Urothelium cell line (cell line): ENCODE results near the gene INPP5D.

Experiments used
- DNase-seq: peaks from one replicate; pipeline ENCODE4 v3.0.0; 2011; ENCODE audit warnings: low spot score, mixed read lengths
- FAIRE-seq: peaks from 2 replicates; lab custom pipeline; 2011; peaks lifted over from hg19 to GRCh38; lab: Jason Lieb, UNC

The INPP5D gene

DNA sequence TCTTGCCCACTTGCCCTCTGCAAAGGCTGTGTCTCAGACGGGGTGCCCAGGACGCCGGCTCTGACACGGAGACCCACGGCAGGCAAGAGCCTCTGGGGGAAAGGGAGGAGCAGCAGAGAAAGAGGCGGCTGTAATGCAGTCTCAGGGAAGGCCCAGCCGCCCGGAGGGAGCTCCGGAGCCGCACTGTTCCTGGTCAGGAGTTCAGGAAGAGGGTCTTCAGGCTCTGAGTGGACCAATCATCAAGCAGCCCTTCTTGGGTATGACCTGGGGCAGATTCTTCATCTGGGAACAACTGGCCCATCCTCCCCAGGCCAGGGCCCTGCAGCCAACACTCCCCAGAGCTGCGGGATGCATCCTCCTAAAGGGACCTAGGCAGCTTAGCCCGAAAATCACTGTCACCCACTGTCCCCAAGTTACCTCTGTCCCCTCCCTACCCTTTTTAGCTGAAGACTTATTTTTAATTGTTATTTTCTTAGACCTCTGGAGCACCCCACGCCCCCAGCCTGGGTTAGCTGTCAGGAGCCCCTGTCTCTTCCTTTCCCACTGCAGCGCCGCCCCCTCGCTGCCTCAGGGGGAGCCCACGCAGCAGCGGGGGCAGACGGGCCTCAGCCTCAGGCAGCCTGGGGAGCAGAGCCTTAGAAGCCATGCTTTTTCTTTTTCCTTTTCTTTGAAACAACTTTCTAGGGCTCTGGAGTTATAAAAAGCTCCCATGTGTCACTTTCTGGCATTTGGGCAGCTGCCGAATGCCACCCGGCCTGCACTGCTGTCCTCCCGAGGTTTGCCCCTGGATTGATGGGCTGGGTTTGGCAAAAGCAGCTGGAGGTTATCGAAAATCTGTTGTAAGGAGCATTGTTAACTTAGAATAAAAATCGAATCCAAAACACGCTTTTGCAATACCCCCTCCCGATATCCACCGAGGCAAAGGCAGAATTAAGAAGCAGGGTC is 28.3 kb upstream of the INPP5D start:
- no peak for DNase-seq
- no peak for FAIRE-seq

- FAIRE-seq (no peak), DNase-seq (no peak)
Observed at GRCh38 chr2:233032551-233033320, 27.4 kb upstream of the INPP5D start, which contains the start of gene NEU2. Gene NEU2 (plus strand): TSS chr2:233032672. CDS start chr2:233032672, 0 bp downstream.

GRCh38 chr2:233033672-233034071 is 26.5 kb upstream of the INPP5D start:
- no peak for FAIRE-seq
- DNase-seq: no peak

DNA sequence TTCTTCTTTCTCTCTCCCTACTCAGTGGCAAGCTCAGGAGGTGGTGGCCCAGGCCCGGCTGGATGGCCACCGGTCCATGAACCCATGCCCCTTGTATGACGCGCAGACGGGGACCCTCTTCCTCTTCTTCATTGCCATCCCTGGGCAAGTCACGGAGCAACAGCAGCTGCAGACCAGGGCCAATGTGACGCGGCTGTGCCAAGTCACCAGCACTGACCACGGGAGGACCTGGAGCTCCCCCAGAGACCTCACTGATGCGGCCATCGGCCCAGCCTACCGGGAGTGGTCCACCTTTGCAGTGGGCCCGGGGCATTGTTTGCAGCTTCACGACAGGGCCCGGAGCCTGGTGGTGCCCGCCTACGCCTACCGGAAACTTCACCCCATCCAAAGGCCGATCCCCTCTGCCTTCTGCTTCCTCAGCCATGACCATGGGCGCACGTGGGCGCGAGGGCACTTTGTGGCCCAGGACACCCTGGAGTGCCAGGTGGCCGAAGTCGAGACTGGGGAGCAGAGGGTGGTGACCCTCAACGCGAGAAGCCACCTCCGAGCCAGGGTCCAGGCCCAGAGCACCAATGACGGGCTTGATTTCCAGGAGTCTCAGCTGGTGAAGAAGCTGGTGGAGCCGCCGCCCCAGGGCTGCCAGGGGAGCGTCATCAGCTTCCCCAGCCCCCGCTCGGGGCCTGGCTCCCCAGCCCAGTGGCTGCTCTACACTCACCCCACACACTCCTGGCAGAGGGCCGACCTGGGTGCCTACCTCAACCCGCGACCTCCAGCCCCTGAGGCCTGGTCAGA is 25.9 kb upstream of the INPP5D start:
- FAIRE-seq (no peak), DNase-seq (no peak)

DNA sequence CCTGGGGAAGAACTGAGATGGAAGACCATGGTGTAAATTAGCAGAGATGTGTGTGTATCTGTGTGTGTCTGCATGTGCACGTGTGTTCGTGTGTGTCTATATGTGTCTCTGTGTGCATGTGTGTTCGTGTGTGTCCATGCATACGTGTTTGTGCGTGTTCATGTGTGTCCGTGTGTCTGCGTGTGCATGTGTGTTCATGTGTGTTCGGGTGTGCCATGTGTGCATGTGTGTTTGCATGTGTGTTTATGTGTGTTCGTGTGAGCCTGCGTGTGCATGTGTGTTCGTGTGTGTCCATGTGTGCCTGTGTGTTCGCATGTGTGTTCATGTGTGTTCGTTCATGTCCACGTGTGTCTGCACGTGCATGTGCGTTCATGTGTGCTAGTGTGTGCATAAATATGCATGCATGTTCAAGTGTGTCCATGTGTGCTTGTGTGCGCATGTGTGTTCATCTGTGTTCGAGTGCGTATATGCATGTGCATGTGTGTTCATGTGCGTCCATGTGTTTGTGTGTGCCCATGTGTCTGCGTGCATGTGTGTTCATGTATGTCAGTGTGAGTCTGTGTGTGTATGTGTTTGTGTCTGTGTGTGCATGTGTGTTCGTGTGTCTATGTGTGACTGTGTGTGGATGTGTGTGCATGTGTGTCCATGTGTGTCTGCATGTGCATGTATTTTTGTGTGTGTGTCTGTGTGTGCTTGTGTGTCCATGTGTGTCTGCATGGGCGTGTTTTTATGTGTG is 24.5 kb upstream of the INPP5D start:
- no peak for DNase-seq
- peak; percentile 99 for FAIRE-seq

DNA sequence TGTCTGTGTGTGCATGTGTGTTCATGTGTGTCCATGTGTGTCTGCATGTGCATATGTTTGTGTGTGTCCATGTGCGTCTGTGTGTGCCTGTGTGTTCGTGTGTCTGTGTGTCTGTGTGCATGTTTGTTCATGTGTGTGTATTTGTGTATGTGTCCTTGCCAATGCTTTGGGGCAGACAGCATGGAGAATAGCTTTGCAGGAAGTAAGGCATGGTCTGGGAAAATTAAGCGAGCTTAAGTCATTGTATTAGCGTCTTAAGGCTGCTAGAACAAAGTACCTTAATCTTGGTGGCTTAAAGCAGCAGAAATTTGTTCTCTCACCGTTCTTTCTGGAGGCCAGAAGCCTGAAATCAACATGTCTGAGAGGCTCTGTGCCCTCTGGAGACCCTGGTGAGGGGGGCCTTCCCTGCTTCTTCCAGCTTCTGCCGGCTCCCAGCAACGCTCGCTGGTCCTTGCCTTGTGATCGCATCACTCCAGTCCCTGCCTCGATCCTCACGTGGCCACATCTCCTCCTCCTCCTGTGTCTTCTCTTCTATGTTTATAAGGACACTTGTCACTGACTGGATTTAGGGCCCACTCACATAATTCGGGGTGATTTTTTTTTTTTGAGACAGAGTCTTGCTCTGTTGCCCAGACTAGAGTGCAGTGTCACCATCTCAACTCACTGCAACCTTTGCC is 23.8 kb upstream of the INPP5D start:
- DNase-seq (no peak), FAIRE-seq (no peak)

DNA sequence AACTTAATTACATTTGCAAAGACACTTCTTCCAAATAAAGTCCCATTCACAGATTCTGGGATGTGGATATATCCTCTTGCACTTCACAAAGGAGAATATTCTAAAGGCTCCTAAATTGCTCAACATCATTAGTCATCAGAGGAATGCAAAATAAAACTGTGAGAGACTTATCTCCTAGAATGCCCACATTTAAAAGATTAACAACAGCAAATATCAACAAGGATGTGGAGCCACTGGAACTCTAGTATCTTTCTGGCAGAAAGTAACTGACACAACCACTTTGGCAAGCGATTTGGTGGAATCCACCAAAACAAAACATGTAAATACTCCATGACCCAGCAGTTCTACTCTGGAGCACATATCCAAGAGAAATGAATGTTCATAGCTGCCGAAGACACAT is 23.1 kb upstream of the INPP5D start:
- FAIRE-seq: no peak
- no peak for DNase-seq

DNA sequence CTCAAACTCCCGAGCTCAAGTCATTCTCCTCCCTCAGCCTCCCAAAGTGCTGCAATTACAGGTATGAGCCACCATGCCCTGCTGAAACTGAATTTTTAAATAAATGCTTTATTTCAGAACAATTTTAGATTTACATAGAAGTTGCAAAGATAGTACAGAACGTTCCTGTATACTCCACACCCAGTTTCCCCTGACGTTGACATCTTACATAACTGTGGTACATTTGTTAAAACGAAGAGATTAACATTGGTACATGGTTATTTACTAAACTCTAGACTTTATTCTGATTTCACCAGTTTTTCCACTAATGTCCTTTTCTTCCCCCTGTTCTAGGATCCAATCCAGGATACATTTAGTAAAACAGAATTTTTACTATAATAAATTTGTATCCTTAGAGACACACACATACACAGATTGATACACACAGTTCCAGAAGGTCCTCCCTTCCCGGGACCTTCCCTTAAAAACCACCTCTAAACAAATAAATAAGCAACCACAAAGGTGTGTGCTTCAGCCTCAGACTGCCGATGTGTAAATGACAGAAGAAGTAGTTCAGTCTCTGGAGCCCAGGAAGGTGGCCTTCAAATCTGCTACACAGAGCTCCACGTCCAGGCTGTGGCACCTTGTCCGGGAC is 20.8 kb upstream of the INPP5D start:
- FAIRE-seq (no peak), DNase-seq (no peak)

DNA sequence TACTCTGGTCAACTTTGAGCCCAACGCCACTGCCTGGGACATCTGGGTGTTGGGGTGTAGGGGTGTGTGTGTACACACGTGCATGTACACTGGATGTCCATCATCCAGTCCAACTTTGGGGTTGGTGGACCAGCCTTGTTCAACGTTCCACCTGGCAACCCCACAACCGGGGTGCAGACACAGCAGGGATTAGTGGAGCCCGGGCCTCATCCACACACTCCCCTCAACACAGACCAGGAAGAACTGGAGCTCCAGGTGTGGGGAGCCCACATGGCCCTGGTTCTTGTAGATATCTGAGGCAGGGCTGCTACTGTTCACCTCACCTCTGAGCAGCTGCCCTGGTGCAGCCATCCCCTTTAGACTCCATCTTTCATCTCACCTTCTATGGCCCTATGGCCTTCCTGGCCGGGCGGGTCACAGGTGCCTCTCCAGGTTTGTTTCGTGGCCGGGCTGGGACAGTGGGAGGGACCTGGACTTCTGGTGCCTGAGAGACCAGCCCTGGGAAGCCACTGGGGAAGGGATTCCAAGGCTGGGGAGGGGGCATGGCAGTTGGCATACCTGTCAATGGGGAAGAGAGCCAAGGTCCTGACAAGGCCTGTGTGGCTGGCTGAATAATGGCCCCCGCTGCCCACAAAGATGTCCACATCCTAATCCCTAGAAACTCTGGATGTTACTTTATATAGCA is 20.2 kb upstream of the INPP5D start:
- FAIRE-seq: no peak
- no peak for DNase-seq

DNA sequence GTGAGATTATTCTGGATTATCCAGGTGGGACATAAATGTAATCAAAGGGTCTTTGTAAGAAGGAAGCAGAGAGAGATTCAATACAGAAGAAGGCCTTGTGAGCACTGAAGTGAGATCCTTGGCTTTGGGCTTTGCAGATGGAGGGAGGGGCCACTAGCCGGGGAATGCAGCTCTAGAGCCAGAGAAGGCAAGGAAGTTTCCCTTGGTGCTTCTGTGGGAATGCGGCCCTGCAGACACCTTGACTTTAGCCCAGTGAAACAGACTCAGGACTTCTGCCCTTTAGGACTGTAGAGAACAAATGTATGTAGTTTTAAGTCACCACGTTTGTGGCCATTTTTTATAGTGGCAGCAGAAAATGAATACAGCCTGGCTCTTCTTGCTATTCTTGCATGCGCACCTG is 19.6 kb upstream of the INPP5D start:
- no peak for FAIRE-seq

GRCh38 chr2:233041722-233042323 is 18.3 kb upstream of the INPP5D start:
- FAIRE-seq (no peak), DNase-seq (no peak)

More for the DNA sequence above, 19.6 kb upstream of the INPP5D start:
- no peak for DNase-seq

- no peak for FAIRE-seq
Observed at GRCh38 chr2:233042549-233042948, 17.6 kb upstream of the INPP5D start.

GRCh38 chr2:233044974-233045605 is 15.1 kb upstream of the INPP5D start:
- DNase-seq (no peak), FAIRE-seq (no peak)

More at GRCh38 chr2:233042549-233042948, 17.6 kb upstream of the INPP5D start:
- DNase-seq: no peak

DNA sequence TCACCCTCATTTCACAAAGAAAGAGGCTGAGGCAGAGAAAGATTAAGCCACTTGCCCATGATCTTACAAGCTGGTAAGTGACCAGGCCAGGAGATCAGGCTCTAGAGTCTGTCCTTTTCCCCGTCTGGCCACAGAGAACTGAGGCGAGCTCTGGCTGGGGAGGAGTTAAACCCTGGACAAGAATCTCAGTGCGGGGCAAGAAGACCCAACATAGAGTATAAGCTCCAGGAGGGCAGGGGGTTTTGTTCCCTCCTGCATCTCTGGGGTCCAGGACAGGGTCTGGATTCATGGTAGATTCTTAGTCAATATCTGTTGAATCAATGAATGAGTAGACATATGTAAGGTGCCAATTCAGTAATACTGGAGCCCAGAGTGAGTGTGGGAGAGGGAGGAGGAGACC is 12.9 kb upstream of the INPP5D start:
- no peak for FAIRE-seq
- no peak for DNase-seq

DNA sequence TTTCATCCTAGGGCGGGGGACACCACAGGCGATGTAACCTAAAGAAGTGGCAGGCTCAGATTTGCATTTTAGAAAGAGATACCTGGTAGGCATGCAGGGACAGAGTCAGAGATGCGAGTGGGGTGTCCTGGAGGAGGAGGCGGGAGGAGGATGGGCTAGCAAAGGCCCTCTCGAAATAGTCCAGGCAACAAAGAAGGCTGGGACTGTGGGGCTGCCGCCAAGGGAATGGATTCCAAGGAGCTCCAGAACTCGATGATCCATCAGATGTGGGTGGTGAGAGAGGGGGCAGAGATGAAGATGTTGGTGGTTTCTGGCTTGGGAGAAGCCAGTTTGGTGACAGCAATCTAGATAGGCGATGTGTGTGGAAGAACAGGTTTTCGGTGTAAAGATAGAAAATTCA is 12.5 kb upstream of the INPP5D start:
- DNase-seq: no peak
- no peak for FAIRE-seq

GRCh38 chr2:233048569-233049193 is 11.5 kb upstream of the INPP5D start:
- FAIRE-seq (no peak), DNase-seq (no peak)

GRCh38 chr2:233049194-233049761 is 10.9 kb upstream of the INPP5D start:
- no peak for DNase-seq
- no peak for FAIRE-seq
